Pancreas (tissue), 10 donors: Measurements from ENCODE around the gene PEAR1. TPM values are rescaled to one million over a fixed set of nuclear protein-coding genes. Genes with fewer than 3 reads are reported as not detected.

Source experiments
- ATAC-seq, 4 donors: fragments of 200-7000 bp; cut with Tn5 transposase; one replicate each; pipeline versions ENCODE4 v1.8.0 to v1.9.1; 2020; ENCODE audit warnings: mild to moderate bottlenecking in 4 of 4, moderate library complexity in 4 of 4
- DNase-seq, 6 donors: peaks; one replicate each; pipeline ENCODE4 v3.0.0-alpha.2; 2020
- FAIRE-seq: peaks from 2 replicates; lab custom pipeline; 2012; peaks lifted over from hg19 to GRCh38; lab: Jason Lieb, UNC
- H3K27ac ChIP-seq, 4 donors: fragments of 200-600 bp; sonication (generic); 1 replicate in 3 of 4; 2 replicates in 1 of 4; pipeline versions ENCODE4 v1.5.0 to v1.8.0; 2020
- H3K27me3 ChIP-seq, 4 donors: fragments of 200-600 bp; one replicate each; pipeline ENCODE4 v1.8.0; 2021
- H3K36me3 ChIP-seq, 3 donors: fragments of 200-600 bp; sonication (generic) in 1 of 3; one replicate each; pipeline versions ENCODE4 v1.5.0 to v1.8.0; 2020 to 2021
- H3K4me1 ChIP-seq, 3 donors: fragments of 200-600 bp; one replicate each; pipeline ENCODE4 v1.8.0; 2021
- H3K4me3 ChIP-seq, 4 donors: fragments of 200-600 bp; sonication (generic) in 2 of 4; one replicate each; pipeline versions ENCODE4 v1.5.0 to v1.8.0; 2020 to 2021
- H3K9me3 ChIP-seq, 4 donors: fragments of 200-600 bp; one replicate each; pipeline ENCODE4 v1.8.0; 2021
- WGBS, 2 donors: extraction: QIAGEN DNeasy Blood & Tissue Kit; methylation state at CpG; one replicate each; pipeline ENCODE4 v1.1.7; 2013; 5-methylcytosine and 5-hydroxymethylcytosine counted together
- intact Hi-C, 3 donors: fragments of 100-400 bp; cut with DNase I; formaldehyde crosslinking; loops; one replicate each; pipeline versions ENCODE4 v1.11.1 to v1.14.2; 2022
- polyA plus RNA-seq, 2 donors: library from polyadenylated mRNA; stranded (reverse); fragments of 200-250 nt; gene quantifications; one replicate each; pipeline ENCODE4 v1.2.3, GENCODE V29; 2013
- total RNA-seq, 6 donors: library from RNA; stranded (reverse); fragmentation: NEBNext Ultra II Directional in 4 of 6; extraction: Animal tissue kit (Norgen Biotek cat#: 25700) in 4 of 6; gene quantifications; one replicate each; pipeline versions ENCODE4 v1.2.1 to v1.2.4, GENCODE V29; 2021 to 2023
- TF ChIP-seq, protein P1 (sequence below), 4 donors: fragments of 200-600 bp; sonication (generic) in 3 of 4; IDR thresholded peaks; one replicate each; pipeline versions ENCODE4 v1.5.0 to v1.8.0; 2021; ENCODE audit warnings: antibody characterized with exemption in 4 of 4
- donor health status: healthy with polysubstance abuse.
- donor health status: DM: no; HTN: no; CAD: no; lungs with moderate emphysema.
- donor health status: DM: no; HTN: no; CAD: no.
- donor health status: control.
- donor health status: control.
- donor health status: Bipolar disorder and iron deficiency.
- donor health status: DM: yes; HTN: yes; CAD: no.
- donor health status: DM: no; HTN: no; CAD: no.
- donor health status: DM: no; HTN: no; CAD: no.
- donor health status: DM: yes; HTN: yes; CAD: no.

The PEAR1 gene
- total and polyA plus RNA-seq, 8 donors = 1.7 to 7.1 (median 3.4) TPM

DNA sequence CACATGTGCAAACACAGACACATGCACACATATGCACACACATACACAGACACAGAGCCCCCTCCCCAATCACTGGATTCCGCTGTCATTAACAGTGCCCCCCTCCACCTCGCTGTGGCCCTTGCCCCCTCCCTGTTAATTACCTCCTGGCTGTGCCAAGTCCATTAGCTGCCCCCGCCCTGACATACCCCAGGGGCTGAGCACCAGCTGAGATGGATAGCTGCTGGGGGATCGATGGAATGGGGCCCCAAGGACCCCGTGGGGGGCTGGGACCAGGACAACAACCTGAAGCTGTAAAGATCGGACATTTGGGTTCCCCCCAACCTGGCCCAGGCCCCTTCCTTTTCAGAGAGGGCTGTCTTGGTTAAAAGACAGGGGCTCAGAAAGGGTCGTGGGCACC is 9.6 kb upstream of the PEAR1 start:
- H3K9me3 ChIP-seq = no peaks in the 10 kb centered on the region
- no peaks in the 10 kb centered on the region for H3K27me3 ChIP-seq
- FAIRE-seq (no peak), DNase-seq (peak in 1 of 6 donors; percentile 24), ATAC-seq (no peak)
- no peaks in the 10 kb centered on the region for H3K36me3 ChIP-seq
- 58 to 60% methylated on average over 7 of the region's 7 CpGs for whole genome bisulfite sequencing, 2 donors
- intact Hi-C loops = no loop called here
- TF ChIP-seq, protein P1, sequence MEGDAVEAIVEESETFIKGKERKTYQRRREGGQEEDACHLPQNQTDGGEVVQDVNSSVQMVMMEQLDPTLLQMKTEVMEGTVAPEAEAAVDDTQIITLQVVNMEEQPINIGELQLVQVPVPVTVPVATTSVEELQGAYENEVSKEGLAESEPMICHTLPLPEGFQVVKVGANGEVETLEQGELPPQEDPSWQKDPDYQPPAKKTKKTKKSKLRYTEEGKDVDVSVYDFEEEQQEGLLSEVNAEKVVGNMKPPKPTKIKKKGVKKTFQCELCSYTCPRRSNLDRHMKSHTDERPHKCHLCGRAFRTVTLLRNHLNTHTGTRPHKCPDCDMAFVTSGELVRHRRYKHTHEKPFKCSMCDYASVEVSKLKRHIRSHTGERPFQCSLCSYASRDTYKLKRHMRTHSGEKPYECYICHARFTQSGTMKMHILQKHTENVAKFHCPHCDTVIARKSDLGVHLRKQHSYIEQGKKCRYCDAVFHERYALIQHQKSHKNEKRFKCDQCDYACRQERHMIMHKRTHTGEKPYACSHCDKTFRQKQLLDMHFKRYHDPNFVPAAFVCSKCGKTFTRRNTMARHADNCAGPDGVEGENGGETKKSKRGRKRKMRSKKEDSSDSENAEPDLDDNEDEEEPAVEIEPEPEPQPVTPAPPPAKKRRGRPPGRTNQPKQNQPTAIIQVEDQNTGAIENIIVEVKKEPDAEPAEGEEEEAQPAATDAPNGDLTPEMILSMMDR (IDR thresholded peaks at IDR 0.05) = no peak
- no peaks in the 10 kb centered on the region for H3K4me1 ChIP-seq
- H3K27ac ChIP-seq = no peak overlapping the region
- no peak overlapping the region for H3K4me3 ChIP-seq

DNA sequence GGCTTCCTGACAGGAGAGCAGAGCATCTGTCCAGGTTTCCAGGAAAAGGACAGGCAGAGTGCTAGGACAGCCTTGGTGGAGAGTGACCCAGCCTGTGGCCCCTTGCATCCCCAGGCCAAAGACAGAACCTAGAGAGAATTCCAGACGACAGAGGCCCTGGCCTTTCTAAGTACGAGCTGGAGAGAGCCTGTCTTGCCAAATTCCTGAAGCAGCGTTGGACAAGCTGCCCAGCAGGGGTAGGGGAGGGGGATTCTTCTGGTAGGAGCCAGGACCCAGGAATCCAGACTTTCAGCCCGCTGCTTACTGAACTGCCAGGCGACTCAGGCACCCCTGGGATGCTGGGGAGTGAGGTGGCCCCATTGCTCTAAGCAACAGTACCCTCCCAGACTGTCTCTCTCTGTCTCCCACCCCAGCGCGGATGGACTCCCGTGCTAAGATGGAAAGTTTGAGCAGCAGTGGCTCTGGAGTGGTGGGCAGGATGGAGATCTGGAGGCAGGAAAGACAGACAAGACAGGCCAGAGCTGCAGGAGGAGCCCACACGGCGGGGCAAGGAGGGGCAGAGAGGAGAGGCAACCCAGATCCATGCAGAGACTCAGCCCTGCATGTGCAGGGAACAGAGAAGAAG is 8.8 kb upstream of the PEAR1 start:
- 65 to 67% methylated on average over 9 to 10 of the region's 10 CpGs for WGBS, 2 donors
- no peak for ATAC-seq
- Histone ChIP-seq H3K27ac (no peak overlapping the region), H3K4me1 (no peaks in the 10 kb centered on the region), H3K4me3 (no peak overlapping the region), H3K36me3 (no peaks in the 10 kb centered on the region), H3K27me3 (no peaks in the 10 kb centered on the region), H3K9me3 (no peaks in the 10 kb centered on the region)
- DNase-seq = peak in 1 of 6 donors; percentile 28
- TF ChIP-seq, protein P1 (IDR thresholded peaks at IDR 0.05) = no peak
- no peak for FAIRE-seq
- intact Hi-C loops = no loop called here

DNA sequence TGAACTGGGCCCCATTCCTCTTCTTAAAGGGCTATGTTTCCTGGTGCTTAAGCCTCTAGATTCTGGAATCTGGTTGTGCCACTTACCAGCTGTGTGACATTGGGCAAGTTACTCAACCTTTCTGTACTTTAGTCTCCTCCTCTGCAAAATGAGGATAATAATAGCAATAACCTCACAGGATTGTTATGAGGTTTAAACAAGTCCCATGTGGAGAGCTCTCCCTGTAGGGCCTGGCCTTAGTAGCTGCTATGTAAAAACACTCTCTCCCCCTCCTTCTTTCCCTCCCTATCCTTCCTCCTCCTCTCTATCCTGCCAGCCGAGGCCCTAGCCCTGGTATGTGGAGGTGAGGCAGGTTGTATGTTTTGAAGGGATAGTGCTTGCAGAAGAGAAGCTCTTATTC is 8.2 kb upstream of the PEAR1 start:
- Histone ChIP-seq H3K4me1 (no peaks in the 10 kb centered on the region), H3K27me3 (no peaks in the 10 kb centered on the region), H3K27ac (no peak overlapping the region), H3K9me3 (no peaks in the 10 kb centered on the region), H3K4me3 (no peak overlapping the region), H3K36me3 (no peaks in the 10 kb centered on the region)
- FAIRE-seq (no peak), DNase-seq (no peak), ATAC-seq (no peak)
- intact Hi-C loops = no loop called here
- TF ChIP-seq, protein P1 (IDR thresholded peaks at IDR 0.05) = no peak
- 36 to 47% methylated on average over 1 of the region's 1 CpG for WGBS, 2 donors

DNA sequence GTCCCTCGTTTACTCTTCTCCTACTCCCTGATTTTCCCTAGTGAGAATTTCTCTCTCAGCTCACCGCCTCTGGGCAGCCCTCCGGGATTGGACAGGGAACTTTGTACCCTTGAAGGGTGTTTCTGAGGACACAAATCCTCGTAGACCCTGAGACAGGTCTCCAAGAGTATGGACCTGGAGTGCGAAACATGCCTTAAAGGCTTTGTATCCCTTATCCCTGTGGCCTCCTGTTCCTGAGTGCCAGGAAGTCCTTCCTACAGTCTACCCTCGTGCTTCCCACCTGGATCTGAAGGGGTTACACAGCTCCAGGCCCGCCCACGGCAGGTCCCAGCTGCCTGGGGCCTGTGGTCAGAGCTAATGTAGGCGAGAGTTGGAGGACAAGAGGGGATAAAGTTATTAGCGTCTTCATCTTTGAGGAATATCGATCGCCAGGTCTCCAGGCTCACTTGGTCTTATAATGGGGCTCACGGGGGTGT is 7.6 kb upstream of the PEAR1 start:
- no peak for FAIRE-seq
- TF ChIP-seq, protein P1 (IDR thresholded peaks at IDR 0.05) = no peak
- H3K4me1 ChIP-seq = no peaks in the 10 kb centered on the region
- intact Hi-C loops = no loop called here
- WGBS, 2 donors = 48 to 58% methylated on average over 13 of the region's 13 CpGs
- no peaks in the 10 kb centered on the region for H3K27me3 ChIP-seq
- no peaks in the 10 kb centered on the region for H3K9me3 ChIP-seq
- DNase-seq = peak in 1 of 6 donors; percentile 6
- H3K4me3 ChIP-seq = no peak overlapping the region
- no peaks in the 10 kb centered on the region for H3K36me3 ChIP-seq
- ATAC-seq = no peak
- H3K27ac ChIP-seq = no peak overlapping the region

DNA sequence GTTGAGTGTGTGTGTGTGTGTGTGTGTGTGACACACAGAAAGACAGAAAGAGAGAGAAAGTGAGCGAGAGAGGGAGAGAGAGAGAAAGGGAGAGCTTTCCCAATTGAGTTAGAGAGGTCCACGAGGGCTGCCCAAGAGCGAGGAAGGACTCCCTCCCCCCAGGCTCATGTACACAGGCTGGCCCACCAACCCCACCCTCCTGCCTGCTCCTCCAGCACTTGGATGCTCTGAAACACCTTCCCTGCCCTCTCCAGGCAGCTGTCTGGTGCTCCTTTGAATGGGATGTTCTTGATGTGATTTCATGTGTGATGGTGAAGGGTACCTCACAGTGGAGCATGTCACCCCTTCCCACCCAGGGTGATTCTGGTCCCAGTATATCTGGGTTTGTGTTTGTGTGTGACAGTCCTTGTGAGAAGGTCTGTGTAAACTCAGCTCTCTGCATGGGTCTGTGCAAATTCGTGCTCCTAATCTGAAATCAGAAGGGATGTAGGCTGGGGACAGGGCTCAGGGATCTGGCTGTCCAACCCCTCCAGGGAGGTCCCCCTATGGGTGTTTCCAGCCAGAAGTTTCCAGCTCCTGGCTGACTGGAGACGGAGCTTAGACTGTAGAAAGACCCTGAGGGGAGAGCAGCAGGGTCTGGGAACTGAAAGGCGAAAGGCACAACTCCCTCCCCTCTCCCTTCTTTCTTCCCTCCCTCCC is 6.8 kb upstream of the PEAR1 start:
- ATAC-seq = no peak
- H3K27me3 ChIP-seq = no peaks in the 10 kb centered on the region
- TF ChIP-seq, protein P1 (IDR thresholded peaks at IDR 0.05) = no peak
- intact Hi-C loops = no loop called here
- H3K4me1 ChIP-seq = no peaks in the 10 kb centered on the region
- no peaks in the 10 kb centered on the region for H3K36me3 ChIP-seq
- WGBS, 2 donors = 33 to 37% methylated on average over 6 of the region's 6 CpGs
- FAIRE-seq = no peak
- H3K9me3 ChIP-seq = no peaks in the 10 kb centered on the region
- DNase-seq = peak in 2 of 6 donors; percentile 3 to 31
- H3K4me3 ChIP-seq = no peak overlapping the region
- no peak overlapping the region for H3K27ac ChIP-seq
